ENCODE data around the gene CFAP46.

GRCh38 chr10:132960631-132961419 is 18.5 kb upstream of the CFAP46 start:
- no peak for TF ChIP-seq EZH2 (IDR thresholded peaks at IDR 0.05; ENCODE audit: borderline replicate concordance, low read length)
- TF ChIP-seq, protein P1, sequence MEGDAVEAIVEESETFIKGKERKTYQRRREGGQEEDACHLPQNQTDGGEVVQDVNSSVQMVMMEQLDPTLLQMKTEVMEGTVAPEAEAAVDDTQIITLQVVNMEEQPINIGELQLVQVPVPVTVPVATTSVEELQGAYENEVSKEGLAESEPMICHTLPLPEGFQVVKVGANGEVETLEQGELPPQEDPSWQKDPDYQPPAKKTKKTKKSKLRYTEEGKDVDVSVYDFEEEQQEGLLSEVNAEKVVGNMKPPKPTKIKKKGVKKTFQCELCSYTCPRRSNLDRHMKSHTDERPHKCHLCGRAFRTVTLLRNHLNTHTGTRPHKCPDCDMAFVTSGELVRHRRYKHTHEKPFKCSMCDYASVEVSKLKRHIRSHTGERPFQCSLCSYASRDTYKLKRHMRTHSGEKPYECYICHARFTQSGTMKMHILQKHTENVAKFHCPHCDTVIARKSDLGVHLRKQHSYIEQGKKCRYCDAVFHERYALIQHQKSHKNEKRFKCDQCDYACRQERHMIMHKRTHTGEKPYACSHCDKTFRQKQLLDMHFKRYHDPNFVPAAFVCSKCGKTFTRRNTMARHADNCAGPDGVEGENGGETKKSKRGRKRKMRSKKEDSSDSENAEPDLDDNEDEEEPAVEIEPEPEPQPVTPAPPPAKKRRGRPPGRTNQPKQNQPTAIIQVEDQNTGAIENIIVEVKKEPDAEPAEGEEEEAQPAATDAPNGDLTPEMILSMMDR (conservative IDR thresholded peaks at IDR 0.05 in 1 of 2, IDR thresholded peaks at IDR 0.05 in 1 of 2; ENCODE audit: extremely low read depth in 1 of 2, insufficient read depth in 1 of 2, low read depth in 1 of 2, low read length in 2 of 2): no peak
